GM19455 (cell line): ENCODE measurements around the gene CORIN.
"Not testable (repeated sequence)": the region's sequence is repeated elsewhere in the genome, so short reads cannot be mapped to it uniquely, and the experiment has no call there.

Source experiments
- ATAC-seq: cut with Tn5 transposase; IDR thresholded peaks from one replicate; pipeline ENCODE4 v1.9.1; 2021; ENCODE audit not compliant: unreplicated experiment

CORIN gene

GRCh38 chr4:47692691-47693090 is 145.2 kb downstream of the CORIN start:
- no peak for ATAC-seq

GRCh38 chr4:47691757-47692383 is 146.0 kb downstream of the CORIN start:
- not testable (repeated sequence) for ATAC-seq

GRCh38 chr4:47690611-47691010 is 147.3 kb downstream of the CORIN start:
- no peak for ATAC-seq

GRCh38 chr4:47686294-47686872 is 151.5 kb downstream of the CORIN start:
- peak; percentile 63 for ATAC-seq

GRCh38 chr4:47675806-47676205 is 162.1 kb downstream of the CORIN start:
- ATAC-seq, result no peak

- ATAC-seq, result no peak
Measured at GRCh38 chr4:47674144-47674543, 163.7 kb downstream of the CORIN start.

GRCh38 chr4:47672696-47673095 is 165.2 kb downstream of the CORIN start:
- no peak for ATAC-seq

GRCh38 chr4:47669946-47670345 is 167.9 kb downstream of the CORIN start:
- no peak for ATAC-seq

GRCh38 chr4:47668810-47669408 is 169.0 kb downstream of the CORIN start:
- ATAC-seq, result peak; percentile 68

GRCh38 chr4:47668256-47668655 is 169.6 kb downstream of the CORIN start:
- ATAC-seq, result no peak

GRCh38 chr4:47667552-47667951 is 170.3 kb downstream of the CORIN start:
- no peak for ATAC-seq

- no peak for ATAC-seq
Measured at GRCh38 chr4:47664051-47664826, 173.6 kb downstream of the CORIN start.

- no peak for ATAC-seq
Measured at GRCh38 chr4:47662975-47663374, 174.9 kb downstream of the CORIN start.

- no peak for ATAC-seq
Measured at GRCh38 chr4:47661741-47662140, 176.1 kb downstream of the CORIN start.

GRCh38 chr4:47659342-47659741 is 178.5 kb downstream of the CORIN start:
- no peak for ATAC-seq

GRCh38 chr4:47654972-47655693 is 182.7 kb downstream of the CORIN start:
- no peak for ATAC-seq

GRCh38 chr4:47652092-47652491 is 185.8 kb downstream of the CORIN start:
- ATAC-seq, result no peak

- no peak for ATAC-seq
Measured at GRCh38 chr4:47651231-47651630, 186.6 kb downstream of the CORIN start.

GRCh38 chr4:47650584-47651130 is 187.2 kb downstream of the CORIN start:
- ATAC-seq, result no peak

GRCh38 chr4:47647544-47647943 is 190.3 kb downstream of the CORIN start:
- no peak for ATAC-seq

GRCh38 chr4:47647029-47647428 is 190.8 kb downstream of the CORIN start:
- no peak for ATAC-seq
